ENCODE data around the gene GPR119.
"Not testable (repeated sequence)": the region's sequence is repeated elsewhere in the genome, so short reads cannot be mapped to it uniquely, and the experiment has no call there.

The GPR119 gene

DNA sequence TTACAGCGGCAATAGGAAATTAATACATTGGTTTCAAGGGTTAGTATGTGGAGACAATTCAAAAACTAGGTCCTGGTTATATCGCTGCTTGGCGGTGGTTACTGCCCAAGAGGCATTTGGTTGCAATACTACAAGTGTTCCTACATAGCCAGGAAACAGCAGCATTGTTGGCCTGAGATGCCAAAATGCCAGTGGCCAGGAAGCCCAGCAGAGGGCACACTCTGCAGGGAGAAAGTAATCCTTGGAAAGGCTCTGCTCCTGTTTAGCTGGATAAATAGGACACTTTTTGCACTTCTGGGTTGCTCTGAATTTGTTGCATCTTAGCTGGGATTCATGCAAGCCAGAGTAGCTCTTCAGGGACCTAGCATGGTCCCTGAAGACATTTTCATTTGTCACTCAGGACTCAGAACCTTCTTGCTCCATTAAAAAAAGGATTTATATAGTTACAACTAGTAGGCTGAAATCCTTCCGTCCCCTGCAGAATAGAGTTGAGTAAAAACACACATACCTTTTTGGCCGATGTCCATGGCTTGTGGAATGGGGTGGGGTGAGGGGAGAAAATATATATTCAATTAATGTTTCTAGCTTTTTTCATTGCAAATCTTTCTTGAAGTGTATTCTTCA lies 8.1 kb upstream of the GPR119 start:
- no peak for DNase-seq (ENCODE audit: extremely low spot score)
- ChIA-PET CTCF (interaction anchor here (1.1 to 2.0 kb wide), 4 partner anchors 9 to 523 kb away, joined by 3 to 10 read pairs (median 4); partner anchors contain the start of genes GPR119 and RBMX2), POLR2A (no interaction called here)
- TF ChIP-seq CTCF (IDR thresholded peaks at IDR 0.05; ENCODE audit: control extremely low read depth, extremely low read depth, low read depth, missing control alignments), result no peak

DNA sequence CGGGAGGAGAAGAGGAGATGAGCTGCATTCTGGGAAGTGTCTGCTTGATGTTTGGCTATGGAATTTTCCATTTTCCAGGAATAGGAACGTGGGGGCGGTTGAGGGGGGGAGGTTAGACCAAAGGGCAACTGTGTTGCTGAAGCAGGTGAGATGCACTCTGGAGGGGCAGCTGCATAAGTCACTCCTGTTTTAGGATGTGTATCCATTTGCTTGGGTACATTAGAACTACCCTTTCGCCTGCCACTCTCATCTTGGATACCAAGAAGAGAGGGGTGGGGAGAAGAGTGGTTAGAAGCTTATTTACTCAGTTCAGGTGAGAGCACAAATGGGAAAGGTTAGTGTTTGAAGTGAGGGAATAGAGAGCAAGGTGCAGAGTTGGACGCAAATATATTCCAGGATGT lies 934 bp upstream of the GPR119 start:
- no peak for DNase-seq (ENCODE audit: extremely low spot score)
- CTCF ChIA-PET, result no interaction called here
- POLR2A ChIA-PET, result no interaction called here
- no peak for TF ChIP-seq CTCF (IDR thresholded peaks at IDR 0.05; ENCODE audit: control extremely low read depth, extremely low read depth, low read depth, missing control alignments)

DNA sequence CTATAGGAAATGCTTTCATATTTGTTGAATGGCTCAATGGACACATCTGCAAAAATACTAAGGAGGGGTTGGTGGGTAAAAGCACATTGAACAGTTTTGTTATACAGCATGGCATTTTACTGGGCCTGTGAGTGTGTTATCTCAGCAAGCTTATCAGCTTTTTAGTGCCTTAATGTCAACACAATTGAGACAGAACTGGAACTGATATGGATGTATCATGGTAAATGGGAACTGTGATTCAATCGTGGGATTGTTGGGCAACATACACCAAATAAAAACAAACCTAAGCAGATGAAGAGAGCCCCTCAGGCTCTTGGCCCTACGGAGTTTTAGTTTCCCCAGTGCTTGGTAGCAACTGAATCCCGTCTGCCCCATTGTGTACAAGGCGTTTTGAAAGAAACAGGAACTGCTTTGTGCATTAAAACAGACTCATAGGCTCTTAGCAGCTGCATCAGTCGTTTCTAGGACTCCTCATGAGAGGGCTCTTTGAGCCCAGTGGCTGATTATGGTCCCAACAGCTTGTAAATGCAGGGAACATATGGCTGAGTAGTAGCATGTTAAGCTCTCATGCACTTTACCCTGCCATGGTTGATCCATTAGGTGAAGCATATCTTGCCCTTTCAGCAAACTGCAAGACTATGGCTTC lies 7.3 kb downstream of the GPR119 start:
- no peak for DNase-seq (ENCODE audit: extremely low spot score)
- TF ChIP-seq CTCF (IDR thresholded peaks at IDR 0.05; ENCODE audit: control extremely low read depth, extremely low read depth, low read depth, missing control alignments), result no peak
- ChIA-PET POLR2A (no interaction called here), CTCF (no interaction called here)

DNA sequence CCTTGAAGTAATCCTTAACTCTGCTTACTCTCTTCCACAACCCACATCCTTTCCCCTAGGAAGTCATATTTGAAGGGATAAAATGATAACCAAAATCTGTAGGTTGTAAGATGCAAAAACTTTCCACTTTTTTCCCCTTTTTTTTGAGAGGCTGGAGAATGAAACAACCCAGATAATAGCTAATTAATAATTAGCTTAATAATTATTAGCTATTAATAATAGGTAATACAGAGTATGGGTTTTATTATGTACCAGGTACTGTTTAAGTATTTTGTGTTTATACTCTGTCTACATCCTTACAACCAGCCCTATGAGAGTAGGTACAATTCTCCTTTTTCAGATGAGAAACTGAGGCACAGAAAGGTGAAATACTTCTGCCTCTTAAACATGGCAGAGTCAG lies 9.4 kb downstream of the GPR119 start:
- no peak for TF ChIP-seq CTCF (IDR thresholded peaks at IDR 0.05; ENCODE audit: control extremely low read depth, extremely low read depth, low read depth, missing control alignments)
- CTCF ChIA-PET, result no interaction called here
- POLR2A ChIA-PET, result no interaction called here
- DNase-seq (ENCODE audit: extremely low spot score), result no peak

GRCh38 chrX:130352050-130352449 lies 33.4 kb downstream of the GPR119 start:
- POLR2A ChIA-PET; DNase-seq (ENCODE audit: extremely low spot score); CTCF ChIA-PET: not testable (repeated sequence)

DNA sequence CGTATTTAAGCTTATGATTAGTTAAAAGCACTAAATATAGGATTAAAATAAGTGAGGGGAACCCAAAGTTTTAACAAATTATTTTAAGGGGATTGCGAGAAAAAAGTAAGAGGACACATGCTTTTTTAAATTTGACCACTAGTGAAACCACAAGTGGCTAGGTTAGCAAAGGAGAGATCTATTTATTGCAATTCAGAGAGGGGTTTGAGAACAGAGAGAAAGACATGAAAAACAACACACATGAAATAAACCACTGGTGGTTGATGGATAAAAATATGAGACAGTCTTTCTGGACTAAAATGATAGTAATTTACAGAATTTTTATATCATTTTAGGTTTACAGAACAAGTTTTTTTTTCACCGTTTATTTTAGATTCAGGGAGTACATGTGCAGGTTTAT lies 33.9 kb downstream of the GPR119 start:
- no peak for TF ChIP-seq CTCF (IDR thresholded peaks at IDR 0.05; ENCODE audit: control extremely low read depth, extremely low read depth, low read depth, missing control alignments)
- ChIA-PET POLR2A (no interaction called here), CTCF (no interaction called here)
- no peak for DNase-seq (ENCODE audit: extremely low spot score)

DNA sequence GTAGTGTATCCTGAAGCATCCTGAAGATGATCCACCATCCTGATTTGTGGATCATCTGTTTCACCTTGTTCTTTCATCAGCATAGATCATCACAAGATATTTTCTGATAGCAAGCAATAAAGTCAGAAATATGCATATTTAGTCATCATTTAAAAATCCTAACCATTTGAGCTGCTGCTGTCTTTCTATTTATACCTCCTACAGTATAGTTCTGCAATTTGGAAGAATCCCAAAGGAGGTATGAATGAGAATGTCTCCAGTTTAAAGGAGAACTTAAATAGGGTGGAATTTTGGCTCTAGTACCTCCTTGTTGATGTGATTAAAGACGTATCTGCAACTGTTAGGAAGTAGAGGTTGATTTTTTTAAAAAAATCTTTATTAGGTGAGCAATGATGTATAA lies 38.2 kb downstream of the GPR119 start:
- CTCF ChIA-PET, result no interaction called here
- POLR2A ChIA-PET, result no interaction called here
- TF ChIP-seq CTCF (IDR thresholded peaks at IDR 0.05; ENCODE audit: control extremely low read depth, extremely low read depth, low read depth, missing control alignments), result no peak
- no peak for DNase-seq (ENCODE audit: extremely low spot score)

Data from GM10248 (cell line).